ENCODE measurements around the gene RCL1. TPM values are rescaled to one million over a fixed set of nuclear protein-coding genes. Genes with fewer than 3 reads are reported as not detected.

RCL1 gene
- polyA plus RNA-seq, 2 donors = 8.5 to 10.8 TPM

DNA sequence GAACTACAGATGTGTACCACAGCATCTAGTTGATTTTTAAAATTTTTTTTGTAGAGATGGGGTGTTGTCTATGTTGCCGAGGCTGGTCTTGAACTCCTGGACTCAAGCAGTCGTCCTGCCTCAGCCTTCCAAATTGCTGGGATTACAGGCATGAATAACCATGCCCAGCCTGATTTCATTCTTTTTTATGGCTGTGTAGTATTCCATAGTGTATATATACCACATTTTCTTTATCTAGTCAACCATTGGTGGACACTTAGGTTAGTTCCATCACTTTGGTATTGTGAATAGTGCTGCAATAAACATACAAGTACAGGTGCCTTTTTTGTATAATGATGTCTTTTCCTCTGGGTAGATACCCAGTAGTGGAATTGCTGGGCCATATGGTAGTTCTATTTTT, 3.8 kb downstream of the RCL1 start:
- no peaks in the 10 kb centered on the region for H3K27me3 ChIP-seq (ENCODE audit: control insufficient read depth in 1 of 2, insufficient read depth in 2 of 2, low read length in 2 of 2)
- 96 to 98% methylated on average over 2 of the region's 2 CpGs for WGBS, 2 donors
- no peak overlapping the region for H3K27ac ChIP-seq (ENCODE audit: low read depth in 2 of 2, low read length in 1 of 2)
- H3K4me1 ChIP-seq (ENCODE audit: control insufficient read depth in 2 of 2, insufficient read depth in 2 of 2, low read length in 1 of 2) = peaks cover 0 to 4% of the 10 kb centered on the region in 2 donors
- no peaks in the 10 kb centered on the region for H3K9me3 ChIP-seq (ENCODE audit: control insufficient read depth in 2 of 2, insufficient read depth in 1 of 2, low read depth in 1 of 2, low read length in 1 of 2)
- H3K36me3 ChIP-seq (ENCODE audit: control insufficient read depth in 2 of 2, insufficient read depth in 2 of 2, low read length in 1 of 2) = no peaks in the 10 kb centered on the region
- no peak overlapping the region for H3K4me3 ChIP-seq (ENCODE audit: low read depth in 1 of 2, low read length in 2 of 2)

DNA sequence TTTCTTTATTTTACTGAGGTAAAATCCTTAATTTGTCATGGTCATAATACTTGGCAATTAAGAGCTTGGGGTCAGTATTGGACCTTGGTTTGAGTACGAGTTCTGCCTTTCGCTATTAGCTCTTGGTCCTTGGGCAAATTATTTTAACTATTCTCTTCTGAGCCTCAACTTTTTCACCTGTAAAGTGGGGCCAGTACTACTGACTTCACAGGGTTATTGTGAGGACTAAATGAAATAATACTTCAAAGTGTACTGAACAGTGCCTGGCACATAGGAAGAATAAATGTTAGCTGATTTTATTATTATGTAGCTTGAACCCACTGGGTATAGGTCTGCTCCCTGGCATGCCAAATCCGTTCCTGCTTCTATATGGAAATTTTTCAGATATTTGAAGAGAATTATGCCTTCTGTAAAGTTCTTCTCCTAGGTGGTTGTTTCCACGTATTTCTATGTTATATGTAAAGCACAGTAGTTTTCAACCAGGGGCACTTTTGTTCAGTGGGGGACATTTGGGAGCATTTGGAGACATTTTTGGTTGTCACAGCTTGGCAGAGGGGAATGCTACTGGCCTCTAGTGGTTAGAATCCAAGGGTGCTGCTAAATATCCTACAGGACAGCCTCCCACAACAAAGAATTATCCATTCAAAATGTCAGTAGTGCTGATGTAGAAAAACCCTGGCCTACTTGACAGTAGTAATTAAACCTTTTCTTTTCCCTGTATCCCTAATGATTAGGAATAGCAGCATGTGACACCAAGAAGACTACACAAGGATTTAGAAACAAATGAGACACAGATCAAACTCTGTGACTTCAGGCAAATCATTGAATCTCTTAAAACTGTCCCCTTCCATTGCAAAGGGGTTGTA, 4.5 kb downstream of the RCL1 start:
- no peaks in the 10 kb centered on the region for H3K36me3 ChIP-seq (ENCODE audit: control insufficient read depth in 2 of 2, insufficient read depth in 2 of 2, low read length in 1 of 2)
- H3K27ac ChIP-seq (ENCODE audit: low read depth in 2 of 2, low read length in 1 of 2) = no peak overlapping the region
- H3K9me3 ChIP-seq (ENCODE audit: control insufficient read depth in 2 of 2, insufficient read depth in 1 of 2, low read depth in 1 of 2, low read length in 1 of 2) = no peaks in the 10 kb centered on the region
- H3K4me3 ChIP-seq (ENCODE audit: low read depth in 1 of 2, low read length in 2 of 2) = no peak overlapping the region
- H3K27me3 ChIP-seq (ENCODE audit: control insufficient read depth in 1 of 2, insufficient read depth in 2 of 2, low read length in 2 of 2) = no peaks in the 10 kb centered on the region
- H3K4me1 ChIP-seq (ENCODE audit: control insufficient read depth in 2 of 2, insufficient read depth in 2 of 2, low read length in 1 of 2) = peaks cover 0 to under 1% of the 10 kb centered on the region in 2 donors
- 87 to 92% methylated on average over 4 of the region's 4 CpGs for WGBS, 2 donors

DNA sequence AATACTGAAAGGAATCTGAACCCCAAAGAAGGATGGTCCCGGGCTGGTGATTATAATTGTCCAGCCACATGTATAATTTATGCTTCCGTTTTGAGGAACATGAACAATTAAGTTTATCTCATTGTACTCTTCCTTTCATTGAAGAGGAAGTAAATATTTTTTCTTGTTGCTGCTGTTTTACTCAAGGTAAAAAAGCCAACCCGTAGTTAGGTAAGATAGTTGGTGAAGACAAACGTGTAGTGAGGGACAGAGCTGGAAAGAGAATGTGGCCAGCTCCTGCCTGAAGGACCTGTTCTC, 5.1 kb downstream of the RCL1 start:
- 41 to 53% methylated on average over 4 of the region's 4 CpGs for WGBS, 2 donors
- Histone ChIP-seq H3K36me3 (ENCODE audit: control insufficient read depth in 2 of 2, insufficient read depth in 2 of 2, low read length in 1 of 2) (no peaks in the 10 kb centered on the region), H3K9me3 (ENCODE audit: control insufficient read depth in 2 of 2, insufficient read depth in 1 of 2, low read depth in 1 of 2, low read length in 1 of 2) (no peaks in the 10 kb centered on the region), H3K27me3 (ENCODE audit: control insufficient read depth in 1 of 2, insufficient read depth in 2 of 2, low read length in 2 of 2) (no peaks in the 10 kb centered on the region), H3K4me3 (ENCODE audit: low read depth in 1 of 2, low read length in 2 of 2) (no peak overlapping the region), H3K27ac (ENCODE audit: low read depth in 2 of 2, low read length in 1 of 2) (no peak overlapping the region), H3K4me1 (ENCODE audit: control insufficient read depth in 2 of 2, insufficient read depth in 2 of 2, low read length in 1 of 2) (no peaks in the 10 kb centered on the region)

DNA sequence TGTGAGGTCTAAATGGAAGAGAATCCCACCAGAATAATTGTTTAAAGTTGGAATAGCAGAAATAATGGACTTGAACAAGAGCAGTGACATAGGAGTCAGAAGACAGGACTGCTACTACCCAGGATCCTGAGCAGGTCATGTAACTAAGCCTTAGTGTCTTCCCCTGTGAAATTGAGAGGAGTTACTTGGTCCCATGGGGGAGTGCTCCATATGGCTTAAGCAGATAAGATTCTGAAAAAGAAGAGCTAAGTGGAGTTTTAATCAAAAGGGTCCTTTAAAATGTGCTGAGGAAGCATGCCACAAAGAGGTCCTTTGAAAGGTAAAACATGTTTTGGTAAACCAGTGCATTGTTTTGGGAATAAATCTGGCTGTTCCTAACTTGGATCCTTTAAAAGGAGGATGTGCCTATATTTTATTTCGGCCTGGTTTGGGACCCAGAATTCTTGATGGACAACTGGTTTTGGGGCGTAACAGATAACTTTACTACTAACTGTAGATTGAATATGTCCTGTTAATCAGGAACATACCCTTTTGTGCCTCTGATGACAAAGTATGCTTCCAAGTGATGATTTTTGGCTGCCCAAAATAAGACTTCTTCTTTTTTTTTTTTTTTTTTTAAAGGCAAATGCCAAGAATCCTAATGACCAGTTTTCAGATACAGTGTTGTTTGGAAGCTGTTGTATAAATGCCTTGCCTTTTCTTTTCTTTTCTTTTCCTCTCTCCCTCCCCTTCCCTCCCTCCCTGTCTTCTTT, 5.7 kb downstream of the RCL1 start:
- H3K27ac ChIP-seq (ENCODE audit: low read depth in 2 of 2, low read length in 1 of 2) = no peak overlapping the region
- H3K27me3 ChIP-seq (ENCODE audit: control insufficient read depth in 1 of 2, insufficient read depth in 2 of 2, low read length in 2 of 2) = no peaks in the 10 kb centered on the region
- no peak overlapping the region for H3K4me3 ChIP-seq (ENCODE audit: low read depth in 1 of 2, low read length in 2 of 2)
- no peaks in the 10 kb centered on the region for H3K9me3 ChIP-seq (ENCODE audit: control insufficient read depth in 2 of 2, insufficient read depth in 1 of 2, low read depth in 1 of 2, low read length in 1 of 2)
- no peaks in the 10 kb centered on the region for H3K36me3 ChIP-seq (ENCODE audit: control insufficient read depth in 2 of 2, insufficient read depth in 2 of 2, low read length in 1 of 2)
- 85 to 89% methylated on average over 2 of the region's 2 CpGs for WGBS, 2 donors
- no peaks in the 10 kb centered on the region for H3K4me1 ChIP-seq (ENCODE audit: control insufficient read depth in 2 of 2, insufficient read depth in 2 of 2, low read length in 1 of 2)

DNA sequence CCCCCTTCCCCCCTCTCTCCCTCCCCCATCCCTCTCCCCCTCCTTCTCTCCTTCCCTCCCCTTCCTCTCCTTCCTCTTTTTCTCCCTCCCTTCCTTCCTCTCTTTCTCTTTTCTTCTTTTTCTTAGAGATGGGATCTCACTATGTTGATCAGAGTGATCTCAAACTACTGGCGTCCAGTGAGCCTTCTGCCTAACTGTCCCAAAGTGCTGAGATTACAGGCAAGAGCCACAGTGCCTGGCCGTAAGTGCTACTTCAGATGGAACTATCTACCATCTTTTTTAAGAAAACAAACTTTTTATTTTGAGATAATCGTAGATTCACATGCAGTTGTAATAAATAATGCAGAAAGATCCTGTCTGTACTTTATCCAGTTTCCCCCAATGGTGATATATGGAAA, 6.3 kb downstream of the RCL1 start:
- Histone ChIP-seq H3K4me3 (ENCODE audit: low read depth in 1 of 2, low read length in 2 of 2) (no peak overlapping the region), H3K36me3 (ENCODE audit: control insufficient read depth in 2 of 2, insufficient read depth in 2 of 2, low read length in 1 of 2) (no peaks in the 10 kb centered on the region), H3K9me3 (ENCODE audit: control insufficient read depth in 2 of 2, insufficient read depth in 1 of 2, low read depth in 1 of 2, low read length in 1 of 2) (no peaks in the 10 kb centered on the region), H3K4me1 (ENCODE audit: control insufficient read depth in 2 of 2, insufficient read depth in 2 of 2, low read length in 1 of 2) (peaks cover 0 to under 1% of the 10 kb centered on the region in 2 donors), H3K27ac (ENCODE audit: low read depth in 2 of 2, low read length in 1 of 2) (no peak overlapping the region), H3K27me3 (ENCODE audit: control insufficient read depth in 1 of 2, insufficient read depth in 2 of 2, low read length in 2 of 2) (no peaks in the 10 kb centered on the region)
- WGBS, 2 donors = 82 to 86% methylated on average over 3 of the region's 3 CpGs

GRCh38 chr9:4799775-4800174, 7.0 kb downstream of the RCL1 start:
- Histone ChIP-seq H3K36me3 (ENCODE audit: control insufficient read depth in 2 of 2, insufficient read depth in 2 of 2, low read length in 1 of 2) (peaks cover 0 to 4% of the 10 kb centered on the region in 2 donors), H3K27me3 (ENCODE audit: control insufficient read depth in 1 of 2, insufficient read depth in 2 of 2, low read length in 2 of 2) (no peaks in the 10 kb centered on the region), H3K9me3 (ENCODE audit: control insufficient read depth in 2 of 2, insufficient read depth in 1 of 2, low read depth in 1 of 2, low read length in 1 of 2) (no peaks in the 10 kb centered on the region), H3K27ac (ENCODE audit: low read depth in 2 of 2, low read length in 1 of 2) (no peak overlapping the region), H3K4me1 (ENCODE audit: control insufficient read depth in 2 of 2, insufficient read depth in 2 of 2, low read length in 1 of 2) (peaks cover 0 to 3% of the 10 kb centered on the region in 2 donors), H3K4me3 (ENCODE audit: low read depth in 1 of 2, low read length in 2 of 2) (no peak overlapping the region)
- WGBS, 2 donors = 65 to 74% methylated on average over 3 of the region's 3 CpGs

- peaks cover 0 to 3% of the 10 kb centered on the region in 2 donors for H3K4me1 ChIP-seq (ENCODE audit: control insufficient read depth in 2 of 2, insufficient read depth in 2 of 2, low read length in 1 of 2)
- H3K4me3 ChIP-seq (ENCODE audit: low read depth in 1 of 2, low read length in 2 of 2) = no peak overlapping the region
- H3K27ac ChIP-seq (ENCODE audit: low read depth in 2 of 2, low read length in 1 of 2) = no peak overlapping the region
- WGBS, 2 donors = 95 to 96% methylated on average over 6 of the region's 6 CpGs
- H3K9me3 ChIP-seq (ENCODE audit: control insufficient read depth in 2 of 2, insufficient read depth in 1 of 2, low read depth in 1 of 2, low read length in 1 of 2) = no peaks in the 10 kb centered on the region
- H3K27me3 ChIP-seq (ENCODE audit: control insufficient read depth in 1 of 2, insufficient read depth in 2 of 2, low read length in 2 of 2) = no peaks in the 10 kb centered on the region
- H3K36me3 ChIP-seq (ENCODE audit: control insufficient read depth in 2 of 2, insufficient read depth in 2 of 2, low read length in 1 of 2) = peaks cover 0 to 5% of the 10 kb centered on the region in 2 donors
These were observed 8.4 kb downstream of the RCL1 start for GRCh38 chr9:4801156-4801555.

- H3K9me3 ChIP-seq (ENCODE audit: control insufficient read depth in 2 of 2, insufficient read depth in 1 of 2, low read depth in 1 of 2, low read length in 1 of 2) = no peaks in the 10 kb centered on the region
These were observed 11.2 kb downstream of the RCL1 start for GRCh38 chr9:4803670-4804530.

GRCh38 chr9:4804531-4805016, 11.8 kb downstream of the RCL1 start:
- WGBS, 2 donors = 95 to 98% methylated on average over 28 of the region's 28 CpGs
- Histone ChIP-seq H3K36me3 (ENCODE audit: control insufficient read depth in 2 of 2, insufficient read depth in 2 of 2, low read length in 1 of 2) (peaks cover 0 to 5% of the 10 kb centered on the region in 2 donors), H3K27me3 (ENCODE audit: control insufficient read depth in 1 of 2, insufficient read depth in 2 of 2, low read length in 2 of 2) (no peaks in the 10 kb centered on the region), H3K4me3 (ENCODE audit: low read depth in 1 of 2, low read length in 2 of 2) (no peak overlapping the region), H3K9me3 (ENCODE audit: control insufficient read depth in 2 of 2, insufficient read depth in 1 of 2, low read depth in 1 of 2, low read length in 1 of 2) (no peaks in the 10 kb centered on the region), H3K27ac (ENCODE audit: low read depth in 2 of 2, low read length in 1 of 2) (no peak overlapping the region), H3K4me1 (ENCODE audit: control insufficient read depth in 2 of 2, insufficient read depth in 2 of 2, low read length in 1 of 2) (peaks cover 0 to 3% of the 10 kb centered on the region in 2 donors)

More at GRCh38 chr9:4803670-4804530, 11.2 kb downstream of the RCL1 start:
- Histone ChIP-seq H3K36me3 (ENCODE audit: control insufficient read depth in 2 of 2, insufficient read depth in 2 of 2, low read length in 1 of 2) (peaks cover 0 to 5% of the 10 kb centered on the region in 2 donors), H3K27me3 (ENCODE audit: control insufficient read depth in 1 of 2, insufficient read depth in 2 of 2, low read length in 2 of 2) (no peaks in the 10 kb centered on the region), H3K27ac (ENCODE audit: low read depth in 2 of 2, low read length in 1 of 2) (no peak overlapping the region), H3K4me3 (ENCODE audit: low read depth in 1 of 2, low read length in 2 of 2) (no peak overlapping the region), H3K4me1 (ENCODE audit: control insufficient read depth in 2 of 2, insufficient read depth in 2 of 2, low read length in 1 of 2) (peaks cover 0 to 3% of the 10 kb centered on the region in 2 donors)
- WGBS, 2 donors = 93% methylated on average over 27 of the region's 27 CpGs

All from esophagus (tissue), 2 donors.